HTERT RPE-1 (cell line): Measurements from ENCODE around the gene GRXCR2.
"Not testable (repeated sequence)": the region's sequence is repeated elsewhere in the genome, so short reads cannot be mapped to it uniquely, and the experiment has no call there.

ENCODE experiments used
- in situ Hi-C: fragments of 300-500 bp; cut with MboI; formaldehyde crosslinking; loops from 4 replicates; pipeline ENCODE4 v1.14.3; 2020; ENCODE audit warnings: low sequenced_read_pairs

The GRXCR2 gene

GRCh38 chr5:145840458-145841132 lies 32.2 kb downstream of the GRXCR2 start:
- in situ Hi-C loops = no loop called here

GRCh38 chr5:145838276-145838675 lies 34.5 kb downstream of the GRXCR2 start:
- in situ Hi-C loops = no loop called here

GRCh38 chr5:145836241-145836640 lies 36.6 kb downstream of the GRXCR2 start:
- in situ Hi-C loops = not testable (repeated sequence)

GRCh38 chr5:145835848-145836239 lies 37.0 kb downstream of the GRXCR2 start:
- in situ Hi-C loops = no loop called here

- in situ Hi-C loops = no loop called here
Measured at GRCh38 chr5:145834917-145835847, 37.6 kb downstream of the GRXCR2 start, which contains the start of gene PRELID2. TSS of gene PRELID2 (minus strand) at chr5:145835342. CDS start at chr5:145835251, 91 bp downstream.

GRCh38 chr5:145834554-145834916 lies 38.3 kb downstream of the GRXCR2 start:
- in situ Hi-C loops = no loop called here

GRCh38 chr5:145833631-145834200 lies 39.1 kb downstream of the GRXCR2 start:
- in situ Hi-C loops = no loop called here

- in situ Hi-C loops = no loop called here
Measured at GRCh38 chr5:145830594-145830993, 42.2 kb downstream of the GRXCR2 start.

GRCh38 chr5:145829708-145830361 lies 43.0 kb downstream of the GRXCR2 start:
- in situ Hi-C loops = no loop called here

- in situ Hi-C loops = no loop called here
Measured at GRCh38 chr5:145826895-145827674, 45.7 kb downstream of the GRXCR2 start.

GRCh38 chr5:145825751-145826180 lies 47.0 kb downstream of the GRXCR2 start:
- in situ Hi-C loops = no loop called here

- in situ Hi-C loops = no loop called here
Measured at GRCh38 chr5:145824040-145824439, 48.8 kb downstream of the GRXCR2 start.

GRCh38 chr5:145818604-145819003 lies 54.2 kb downstream of the GRXCR2 start:
- in situ Hi-C loops = no loop called here

GRCh38 chr5:145812877-145813276 lies 59.9 kb downstream of the GRXCR2 start:
- in situ Hi-C loops = no loop called here

GRCh38 chr5:145811834-145812625 lies 60.8 kb downstream of the GRXCR2 start:
- in situ Hi-C loops = no loop called here
